Bronchial epithelial cell (primary cell): ENCODE data around the gene TBC1D10B. TPM values are rescaled to one million over a fixed set of nuclear protein-coding genes. Genes with fewer than 3 reads are reported as not detected.
A peak's percentile ranks its signal among the peaks of the same experiment; 100 is the strongest.

Experiments
- DNase-seq: peaks from one replicate; pipeline ENCODE4 v3.0.0-alpha.2; 2010; ENCODE audit warnings: low read depth
- FAIRE-seq: peaks from 2 replicates; lab custom pipeline; 2011; peaks lifted over from hg19 to GRCh38; lab: Jason Lieb, UNC
- H3K27me3 ChIP-seq: 2 replicates; pipeline ENCODE4 v1.5.1; 2011; ENCODE audit warnings: low read length; ENCODE audit not compliant: control insufficient read depth, insufficient read depth
- H3K36me3 ChIP-seq: 2 replicates; pipeline ENCODE4 v1.5.1; 2011; ENCODE audit warnings: low read length; ENCODE audit not compliant: control insufficient read depth, insufficient read depth
- H3K4me3 ChIP-seq: 2 replicates; pipeline ENCODE4 v1.5.1; 2011; ENCODE audit warnings: mild to moderate bottlenecking, low read depth, low read length, control low read depth
- total RNA-seq: library from RNA; depleted of rRNA; stranded (reverse); fragments of >200 nt; gene quantifications from 2 replicates; pipeline ENCODE4 v1.2.1, GENCODE V29; 2014
- TF ChIP-seq, protein P1 (sequence below): IDR thresholded peaks from 2 replicates; pipeline ENCODE4 v1.5.1; 2011; ENCODE audit warnings: mild to moderate bottlenecking, moderate library complexity, low read length, control low read depth, inconsistent platforms; ENCODE audit not compliant: insufficient read depth, severe bottlenecking

Gene TBC1D10B
- total RNA-seq, 1 donor from 2014 or later: 13.7 TPM

DNA sequence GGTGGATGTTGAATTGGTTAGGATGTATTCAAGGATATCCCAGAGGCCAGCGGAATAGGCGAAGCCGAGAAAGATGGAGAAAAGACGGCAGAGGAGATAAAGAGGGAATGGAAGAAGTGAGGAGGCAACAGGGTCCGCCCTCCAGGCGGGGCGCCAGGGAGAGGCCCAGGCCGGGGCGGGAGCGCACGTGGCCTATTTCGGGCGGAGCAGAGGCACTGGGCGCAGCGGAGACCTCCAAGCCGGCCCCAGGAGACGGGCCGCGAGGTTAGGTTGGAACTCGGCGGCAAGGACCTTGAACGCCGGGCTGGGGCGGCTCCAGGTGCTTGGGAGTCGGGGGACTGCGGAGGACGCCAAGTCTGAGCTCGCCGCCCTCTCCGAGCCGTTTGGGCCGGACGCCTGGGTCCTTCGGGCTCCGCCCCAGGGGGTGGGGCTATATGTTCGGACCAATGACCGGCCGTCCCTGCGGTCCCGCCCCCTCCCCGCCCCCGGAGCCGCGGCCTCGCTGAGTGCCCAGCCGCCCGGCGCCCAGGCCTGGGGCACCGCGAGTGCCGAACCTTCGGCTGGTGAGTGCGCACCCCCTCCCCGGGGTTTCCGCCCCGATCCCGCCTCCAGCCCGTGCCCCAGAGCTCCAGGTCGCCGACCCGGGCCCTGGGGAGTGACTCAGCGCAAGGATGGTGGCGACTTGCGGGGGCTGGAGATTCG is 37.0 kb upstream of the TBC1D10B start, which contains the start of gene ZNF771:
TSS of gene ZNF771 (plus strand) at position 505 of the 702 bp plus-strand sequence. CDS start 448 bp downstream, outside the sequence.
- Histone ChIP-seq H3K36me3 (peaks cover 3% of the 10 kb centered on the region), H3K27me3 (no peaks in the 10 kb centered on the region), H3K4me3 (peak within 1 kb of the TSS; percentile 67)
- DNase-seq (peak; percentile 66), FAIRE-seq (no peak)
- TF ChIP-seq, protein P1, sequence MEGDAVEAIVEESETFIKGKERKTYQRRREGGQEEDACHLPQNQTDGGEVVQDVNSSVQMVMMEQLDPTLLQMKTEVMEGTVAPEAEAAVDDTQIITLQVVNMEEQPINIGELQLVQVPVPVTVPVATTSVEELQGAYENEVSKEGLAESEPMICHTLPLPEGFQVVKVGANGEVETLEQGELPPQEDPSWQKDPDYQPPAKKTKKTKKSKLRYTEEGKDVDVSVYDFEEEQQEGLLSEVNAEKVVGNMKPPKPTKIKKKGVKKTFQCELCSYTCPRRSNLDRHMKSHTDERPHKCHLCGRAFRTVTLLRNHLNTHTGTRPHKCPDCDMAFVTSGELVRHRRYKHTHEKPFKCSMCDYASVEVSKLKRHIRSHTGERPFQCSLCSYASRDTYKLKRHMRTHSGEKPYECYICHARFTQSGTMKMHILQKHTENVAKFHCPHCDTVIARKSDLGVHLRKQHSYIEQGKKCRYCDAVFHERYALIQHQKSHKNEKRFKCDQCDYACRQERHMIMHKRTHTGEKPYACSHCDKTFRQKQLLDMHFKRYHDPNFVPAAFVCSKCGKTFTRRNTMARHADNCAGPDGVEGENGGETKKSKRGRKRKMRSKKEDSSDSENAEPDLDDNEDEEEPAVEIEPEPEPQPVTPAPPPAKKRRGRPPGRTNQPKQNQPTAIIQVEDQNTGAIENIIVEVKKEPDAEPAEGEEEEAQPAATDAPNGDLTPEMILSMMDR: no peak

DNA sequence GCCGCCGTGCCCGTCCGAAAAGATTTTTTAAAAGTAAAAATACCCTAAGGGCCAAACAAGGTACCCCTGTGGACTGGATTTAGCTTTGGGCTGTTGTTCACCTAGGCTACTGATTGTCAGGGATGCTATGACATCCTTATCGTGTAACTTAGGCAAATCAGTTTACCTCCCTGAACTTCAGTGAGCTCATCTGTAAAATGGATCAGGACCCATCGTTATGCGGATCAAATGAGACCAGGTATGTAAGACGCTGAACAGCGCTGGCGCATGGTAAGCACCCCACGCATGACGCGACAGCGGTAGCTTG is 36.5 kb upstream of the TBC1D10B start:
- Histone ChIP-seq H3K4me3 (peak overlapping the region; percentile 67), H3K27me3 (no peaks in the 10 kb centered on the region), H3K36me3 (peaks cover 1% of the 10 kb centered on the region)
- DNase-seq (no peak), FAIRE-seq (no peak)
- TF ChIP-seq, protein P1: no peak

DNA sequence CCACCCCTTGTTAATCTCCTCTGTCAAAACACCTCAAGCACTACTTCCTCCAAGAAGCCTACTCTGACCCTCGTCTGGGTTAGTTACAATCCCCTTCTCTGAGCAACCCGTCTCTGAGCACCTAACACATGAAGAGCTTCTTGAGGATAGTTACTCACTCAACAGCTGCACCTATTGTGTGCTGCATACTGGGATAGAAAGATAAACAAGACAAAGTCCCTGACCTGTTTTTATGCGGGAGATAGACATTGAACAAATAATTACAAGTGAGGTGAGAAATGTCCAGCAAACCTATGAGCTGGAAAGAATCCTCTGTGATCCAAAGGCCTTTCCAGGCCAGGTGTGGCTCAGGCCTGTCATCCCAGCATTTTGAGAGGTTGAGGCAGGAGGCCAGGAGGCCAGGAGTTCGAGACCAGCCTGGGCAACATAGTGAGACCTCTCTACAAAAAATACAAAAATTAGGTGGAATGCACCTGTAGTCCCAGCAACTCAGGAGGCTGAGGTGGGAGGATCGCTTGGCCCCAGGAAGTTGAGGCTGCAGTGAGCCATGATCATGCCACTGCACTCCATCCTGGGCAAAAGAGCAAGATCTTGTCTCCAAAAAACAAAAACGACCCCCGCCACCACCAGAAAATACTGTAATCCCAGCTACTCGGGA is 31.6 kb upstream of the TBC1D10B start:
- DNase-seq: no peak
- H3K27me3 ChIP-seq: no peaks in the 10 kb centered on the region
- FAIRE-seq: no peak
- H3K36me3 ChIP-seq: peaks cover 3% of the 10 kb centered on the region
- no peak overlapping the region for H3K4me3 ChIP-seq
- TF ChIP-seq, protein P1: no peak

DNA sequence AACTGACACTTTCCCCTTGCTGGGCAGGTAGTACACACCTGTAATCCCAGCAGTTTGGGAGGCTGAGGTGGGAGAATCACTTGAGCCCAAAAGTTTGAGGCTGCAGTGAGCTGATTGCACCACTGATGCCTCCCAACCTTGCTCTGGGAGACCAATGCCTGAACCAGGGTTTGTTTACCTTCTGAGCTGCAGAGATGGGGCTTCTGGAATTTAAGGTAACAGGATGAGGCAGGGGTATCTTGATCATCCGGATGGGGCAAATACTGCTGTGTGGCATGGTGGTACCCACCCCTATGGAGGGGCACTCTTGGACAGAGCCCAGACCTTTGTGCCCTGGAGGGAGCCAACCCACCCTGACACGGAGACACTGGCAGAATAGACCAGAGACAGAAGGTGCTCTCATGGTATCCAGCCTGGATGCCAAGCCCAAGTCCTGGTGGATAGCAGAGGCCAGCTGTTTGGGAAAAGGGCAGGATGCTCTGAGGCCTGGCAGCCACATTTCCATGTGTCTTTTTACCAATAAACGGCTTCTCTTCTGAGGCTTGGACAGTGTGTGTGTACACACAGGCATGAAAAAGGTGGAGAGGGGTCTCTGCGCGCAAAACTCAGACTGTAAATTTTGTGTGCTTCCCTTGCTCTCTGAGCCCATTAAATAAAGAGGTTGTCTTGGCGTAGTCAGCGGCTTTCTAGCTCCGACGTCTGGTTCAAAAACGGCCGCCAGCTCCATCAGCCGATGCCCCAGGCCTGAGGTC is 29.3 kb upstream of the TBC1D10B start:
- H3K27me3 ChIP-seq: no peaks in the 10 kb centered on the region
- H3K36me3 ChIP-seq: peaks cover 3% of the 10 kb centered on the region
- FAIRE-seq: no peak
- peak overlapping the region; percentile 73 for H3K4me3 ChIP-seq
- no peak for DNase-seq
- TF ChIP-seq, protein P1: no peak

DNA sequence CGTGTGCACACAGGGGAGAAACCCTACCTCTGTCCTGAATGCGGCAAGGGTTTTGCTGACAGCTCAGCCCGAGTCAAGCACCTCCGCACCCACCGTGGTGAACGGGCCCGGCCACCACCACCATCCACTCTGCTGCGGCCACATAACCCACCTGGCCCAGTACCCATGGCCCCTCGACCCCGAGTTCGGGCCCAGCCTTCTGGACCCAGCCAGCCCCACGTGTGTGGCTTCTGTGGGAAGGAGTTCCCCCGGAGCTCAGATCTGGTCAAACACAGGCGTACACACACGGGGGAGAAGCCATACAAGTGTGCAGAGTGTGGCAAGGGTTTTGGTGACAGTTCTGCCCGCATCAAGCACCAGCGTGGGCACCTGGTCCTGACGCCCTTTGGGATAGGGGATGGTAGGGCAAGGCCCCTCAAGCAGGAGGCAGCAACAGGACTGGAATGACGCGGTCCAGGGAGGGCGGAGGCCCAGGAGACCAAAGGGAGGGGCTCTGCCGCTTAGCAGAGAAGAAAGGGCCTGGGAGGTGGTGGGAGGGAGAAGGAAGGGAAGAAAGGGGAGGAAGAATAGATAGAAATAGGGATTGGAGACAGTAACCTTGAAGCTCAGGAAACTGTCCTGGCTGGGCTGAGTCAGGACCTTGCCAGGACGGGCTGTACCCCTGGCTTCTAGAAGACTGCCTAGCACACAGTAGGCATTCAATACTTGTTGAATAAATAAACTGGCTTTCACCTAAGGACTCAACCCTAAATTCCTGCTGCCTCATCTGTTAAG is 28.6 kb upstream of the TBC1D10B start:
- Histone ChIP-seq H3K4me3 (no peak overlapping the region), H3K36me3 (peaks cover 3% of the 10 kb centered on the region), H3K27me3 (no peaks in the 10 kb centered on the region)
- TF ChIP-seq, protein P1: no peak
- DNase-seq: no peak
- FAIRE-seq: no peak
